IMR-90 (cell line): ENCODE data around the gene GALNT17.

Source experiments
- BHLHE40 ChIP-seq: fragments of 150-350 bp; IDR thresholded peaks from 2 replicates; pipeline ENCODE4 v1.6.1; 2016; ENCODE audit warnings: mild to moderate bottlenecking, low read depth, low read length
- CEBPB ChIP-seq: IDR thresholded peaks from 2 replicates; pipeline ENCODE4 v1.6.1; 2012; ENCODE audit warnings: low read depth, low read length, improper control_type of control experiment
- CTCF ChIP-seq: conservative IDR thresholded peaks from 2 replicates; pipeline ENCODE4 v1.5.1; 2012; ENCODE audit warnings: mild to moderate bottlenecking, low read depth, low read length, improper control_type of control experiment
- ELK1 ChIP-seq: fragments of 150-350 bp; IDR thresholded peaks from 2 replicates; pipeline ENCODE4 v1.6.1; 2016; ENCODE audit warnings: low read depth, mild to moderate bottlenecking, low read length, moderate library complexity, borderline replicate concordance
- MAZ ChIP-seq: IDR thresholded peaks from 2 replicates; pipeline ENCODE4 v1.6.1; 2012; ENCODE audit warnings: low read depth, mild to moderate bottlenecking, low read length, improper control_type of control experiment, moderate library complexity, borderline replicate concordance
- MXI1 ChIP-seq: IDR thresholded peaks from 2 replicates; pipeline ENCODE4 v1.6.1; 2012; ENCODE audit warnings: low read depth, mild to moderate bottlenecking, low read length, moderate library complexity, borderline replicate concordance
- POLR2A ChIP-seq: IDR thresholded peaks from 2 replicates; pipeline ENCODE4 v1.6.1; 2012; ENCODE audit warnings: mild to moderate bottlenecking, low read depth, low read length
- RAD21 ChIP-seq: IDR thresholded peaks from 2 replicates; pipeline ENCODE4 v1.6.1; 2012; ENCODE audit warnings: low read length, improper control_type of control experiment
- RFX5 ChIP-seq: IDR thresholded peaks from 2 replicates; pipeline ENCODE4 v1.8.0; 2012; ENCODE audit warnings: low read depth, mild to moderate bottlenecking, low read length, moderate library complexity
- USF2 ChIP-seq: fragments of 150-350 bp; IDR thresholded peaks from 2 replicates; pipeline ENCODE4 v1.6.1; 2017; ENCODE audit warnings: mild to moderate bottlenecking, antibody characterized with exemption, low read length, low read depth

GRCh38 chr7:71705901-71706596 is 574.1 kb downstream of the GALNT17 start:
- TF ChIP-seq POLR2A (no peak), CTCF (no peak), RAD21 (no peak), MAZ (no peak), CEBPB (no peak), RFX5 (no peak), MXI1 (no peak), ELK1 (no peak), BHLHE40 (no peak), USF2 (no peak)
